Testis (tissue), 2 donors: ENCODE measurements around the gene OPALIN.

Experiments
- POLR2A ChIP-seq: fragments of 450-650 bp; IDR thresholded peaks from one replicate; pipeline ENCODE4 v1.6.1; 2017; ENCODE audit warnings: antibody characterized with exemption, mild to moderate bottlenecking, moderate library complexity
- TF ChIP-seq, protein P1 (sequence below), 3 experiments: fragments of 450-650 bp in 2 of 3; fragments of 200-600 bp in 1 of 3; sonication (generic) in 1 of 3; IDR thresholded peaks; one replicate each; pipeline ENCODE4 v1.5.1; 2016 to 2019; ENCODE audit warnings: antibody characterized with exemption in 3 of 3, mild to moderate bottlenecking in 2 of 3, moderate library complexity in 1 of 3

DNA sequence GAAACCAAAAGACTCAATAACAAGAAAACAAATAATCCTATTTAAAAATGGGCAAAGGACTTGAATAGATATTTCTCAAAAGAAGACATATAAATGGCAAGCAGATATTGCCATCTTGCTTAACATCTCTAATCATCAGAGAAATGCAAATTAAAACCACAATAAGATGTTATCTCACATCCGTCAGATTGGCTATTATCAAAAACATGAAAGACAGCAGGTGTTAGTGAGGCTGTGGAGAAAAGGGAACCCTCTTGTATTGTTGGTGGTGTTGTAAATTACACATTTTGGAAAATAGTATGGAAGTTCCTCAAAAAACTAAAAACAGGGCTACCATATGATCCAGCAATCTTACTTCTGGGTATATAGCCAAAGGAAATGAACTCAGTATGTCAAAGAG is 25.7 kb downstream of the OPALIN start:
- TF ChIP-seq, protein P1, sequence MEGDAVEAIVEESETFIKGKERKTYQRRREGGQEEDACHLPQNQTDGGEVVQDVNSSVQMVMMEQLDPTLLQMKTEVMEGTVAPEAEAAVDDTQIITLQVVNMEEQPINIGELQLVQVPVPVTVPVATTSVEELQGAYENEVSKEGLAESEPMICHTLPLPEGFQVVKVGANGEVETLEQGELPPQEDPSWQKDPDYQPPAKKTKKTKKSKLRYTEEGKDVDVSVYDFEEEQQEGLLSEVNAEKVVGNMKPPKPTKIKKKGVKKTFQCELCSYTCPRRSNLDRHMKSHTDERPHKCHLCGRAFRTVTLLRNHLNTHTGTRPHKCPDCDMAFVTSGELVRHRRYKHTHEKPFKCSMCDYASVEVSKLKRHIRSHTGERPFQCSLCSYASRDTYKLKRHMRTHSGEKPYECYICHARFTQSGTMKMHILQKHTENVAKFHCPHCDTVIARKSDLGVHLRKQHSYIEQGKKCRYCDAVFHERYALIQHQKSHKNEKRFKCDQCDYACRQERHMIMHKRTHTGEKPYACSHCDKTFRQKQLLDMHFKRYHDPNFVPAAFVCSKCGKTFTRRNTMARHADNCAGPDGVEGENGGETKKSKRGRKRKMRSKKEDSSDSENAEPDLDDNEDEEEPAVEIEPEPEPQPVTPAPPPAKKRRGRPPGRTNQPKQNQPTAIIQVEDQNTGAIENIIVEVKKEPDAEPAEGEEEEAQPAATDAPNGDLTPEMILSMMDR (IDR thresholded peaks at IDR 0.05), result no peak
- no peak for TF ChIP-seq POLR2A
